Keratinocyte (primary cell): ENCODE measurements around the gene TELO2. TPM values are rescaled to one million over a fixed set of nuclear protein-coding genes. Genes with fewer than 3 reads are reported as not detected.

Experiments used
- DNase-seq: peaks from one replicate; pipeline ENCODE4 v3.0.0-alpha.2; 2011; ENCODE audit warnings: low read depth, missing footprints, low spot score
- FAIRE-seq: peaks from 2 replicates; lab custom pipeline; 2011; peaks lifted over from hg19 to GRCh38; lab: Jason Lieb, UNC
- H2AFZ ChIP-seq: 2 replicates; pipeline ENCODE4 v1.6.0; 2012; ENCODE audit warnings: low read length, control low read depth, inconsistent platforms; ENCODE audit not compliant: control insufficient read depth
- H3K27ac ChIP-seq: 2 replicates; pipeline ENCODE4 v1.5.1; 2011; ENCODE audit warnings: low read length; ENCODE audit not compliant: control insufficient read depth, insufficient read depth
- H3K27me3 ChIP-seq: 3 replicates; pipeline ENCODE4 v1.6.0; 2011; ENCODE audit warnings: low read length; ENCODE audit not compliant: control insufficient read depth, insufficient read depth; ENCODE audit errors: extremely low read depth
- H3K36me3 ChIP-seq, 2 experiments: 2 replicates in 1 of 2; 3 replicates in 1 of 2; pipeline ENCODE4 v1.5.1; 2011; ENCODE audit warnings: low read length in 2 of 2, mild to moderate bottlenecking in 1 of 2; ENCODE audit not compliant: control insufficient read depth in 2 of 2, insufficient read depth in 2 of 2; ENCODE audit errors: extremely low read depth in 1 of 2
- H3K4me1 ChIP-seq: 3 replicates; pipeline ENCODE4 v1.5.1; 2011; ENCODE audit warnings: low read length; ENCODE audit not compliant: control insufficient read depth, insufficient read depth; ENCODE audit errors: extremely low read depth
- H3K4me2 ChIP-seq: 3 replicates; pipeline ENCODE4 v1.6.0; 2011; ENCODE audit warnings: low read depth, low read length; ENCODE audit not compliant: control insufficient read depth, insufficient read depth; ENCODE audit errors: extremely low read depth
- H3K4me3 ChIP-seq, 3 experiments: fragments of 200-600 bp in 1 of 3; sonication (generic) in 1 of 3; 2 replicates in 2 of 3; 3 replicates in 1 of 3; pipeline ENCODE4 v1.5.1; 2011 to 2016; ENCODE audit warnings: low read length in 3 of 3, mild to moderate bottlenecking in 3 of 3, control low read depth in 2 of 3, inconsistent platforms in 1 of 3, low read depth in 1 of 3, mixed read lengths in 1 of 3, mixed run types in 1 of 3, moderate library complexity in 1 of 3; ENCODE audit not compliant: control insufficient read depth in 2 of 3, insufficient read depth in 2 of 3; ENCODE audit errors: extremely low read depth in 1 of 3
- H3K79me2 ChIP-seq: 2 replicates; pipeline ENCODE4 v1.6.0; 2012; ENCODE audit warnings: low read length; ENCODE audit not compliant: control insufficient read depth, insufficient read depth
- H3K9ac ChIP-seq: 3 replicates; pipeline ENCODE4 v1.6.0; 2011; ENCODE audit warnings: low read length; ENCODE audit not compliant: control insufficient read depth, insufficient read depth; ENCODE audit errors: extremely low read depth
- H3K9me1 ChIP-seq: 3 replicates; pipeline ENCODE4 v1.6.0; 2011; ENCODE audit warnings: low read length; ENCODE audit not compliant: control insufficient read depth, insufficient read depth; ENCODE audit errors: extremely low read depth
- H3K9me3 ChIP-seq: 2 replicates; pipeline ENCODE4 v1.5.1; 2012; ENCODE audit warnings: low read depth, low read length; ENCODE audit not compliant: control insufficient read depth
- H4K20me1 ChIP-seq: 3 replicates; pipeline ENCODE4 v1.6.0; 2011; ENCODE audit warnings: low read length; ENCODE audit not compliant: control insufficient read depth, insufficient read depth; ENCODE audit errors: extremely low read depth
- EZH2 ChIP-seq: IDR thresholded peaks from one replicate; pipeline ENCODE4 v1.6.1; 2012; ENCODE audit warnings: inconsistent platforms, mild to moderate bottlenecking, low read length, moderate library complexity
- dilution Hi-C: fragments of 300-500 bp; cut with MboI; formaldehyde crosslinking; loops from one replicate; pipeline ENCODE4 v1.7.0; 2020; ENCODE audit warnings: low sequenced_read_pairs; ENCODE audit not compliant: extremely low pct_ligation_motif_present
- polyA plus RNA-seq, 5 experiments: library from polyadenylated mRNA; depleted of rRNA in 3 of 5; stranded (reverse) in 3 of 5; stranded (forward) in 1 of 5; unstranded in 1 of 5; fragments of >200 nt; gene quantifications; 1 replicate in 1 of 5; 2 replicates in 3 of 5; 3 replicates in 1 of 5; pipeline versions ENCODE4 v1.2.1 to v1.2.3, GENCODE V29; 2011 to 2012; ENCODE audit warnings: missing spikeins in 2 of 5, low read depth in 1 of 5, low replicate concordance in 1 of 5
- TF ChIP-seq, protein P1 (sequence below), 3 experiments: IDR thresholded peaks in 1 of 3; conservative IDR thresholded peaks in 1 of 3; optimal IDR thresholded peaks in 1 of 3; 2 replicates in 2 of 3; 3 replicates in 1 of 3; pipeline versions ENCODE3 to v1.5.1; 2011; ENCODE audit warnings: low read length in 3 of 3, mild to moderate bottlenecking in 3 of 3, moderate library complexity in 2 of 3, control low read depth in 1 of 3, inconsistent platforms in 1 of 3; ENCODE audit not compliant: insufficient read depth in 2 of 3; ENCODE audit errors: extremely low read depth in 1 of 3

Gene TELO2
- polyA plus RNA-seq, 1 donor (not counting 4 experiments of a cell fraction or from before 2014, with no cell fraction given), result 7.9 TPM

- Histone ChIP-seq H3K9me3 (no peaks in the 10 kb centered on the region), H4K20me1 (no peaks in the 10 kb centered on the region), H3K27ac (no peak overlapping the region), H3K36me3 (no peaks in the 10 kb centered on the region), H3K9ac (no peak overlapping the region), H3K4me1 (peaks cover 28% of the 10 kb centered on the region), H3K79me2 (no peaks in the 10 kb centered on the region), H3K27me3 (peaks cover 6% of the 10 kb centered on the region), H2AFZ (no peak overlapping the region), H3K9me1 (no peaks in the 10 kb centered on the region), H3K4me3 (no peak overlapping the region), H3K4me2 (no peak overlapping the region)
- TF ChIP-seq EZH2, result no peak
- TF ChIP-seq, protein P1, sequence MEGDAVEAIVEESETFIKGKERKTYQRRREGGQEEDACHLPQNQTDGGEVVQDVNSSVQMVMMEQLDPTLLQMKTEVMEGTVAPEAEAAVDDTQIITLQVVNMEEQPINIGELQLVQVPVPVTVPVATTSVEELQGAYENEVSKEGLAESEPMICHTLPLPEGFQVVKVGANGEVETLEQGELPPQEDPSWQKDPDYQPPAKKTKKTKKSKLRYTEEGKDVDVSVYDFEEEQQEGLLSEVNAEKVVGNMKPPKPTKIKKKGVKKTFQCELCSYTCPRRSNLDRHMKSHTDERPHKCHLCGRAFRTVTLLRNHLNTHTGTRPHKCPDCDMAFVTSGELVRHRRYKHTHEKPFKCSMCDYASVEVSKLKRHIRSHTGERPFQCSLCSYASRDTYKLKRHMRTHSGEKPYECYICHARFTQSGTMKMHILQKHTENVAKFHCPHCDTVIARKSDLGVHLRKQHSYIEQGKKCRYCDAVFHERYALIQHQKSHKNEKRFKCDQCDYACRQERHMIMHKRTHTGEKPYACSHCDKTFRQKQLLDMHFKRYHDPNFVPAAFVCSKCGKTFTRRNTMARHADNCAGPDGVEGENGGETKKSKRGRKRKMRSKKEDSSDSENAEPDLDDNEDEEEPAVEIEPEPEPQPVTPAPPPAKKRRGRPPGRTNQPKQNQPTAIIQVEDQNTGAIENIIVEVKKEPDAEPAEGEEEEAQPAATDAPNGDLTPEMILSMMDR (optimal IDR thresholded peaks at IDR 0.05 in 1 of 3, IDR thresholded peaks at IDR 0.05 in 1 of 3, conservative IDR thresholded peaks at IDR 0.05 in 1 of 3; ENCODE audit: extremely low read depth in 1 of 3, insufficient read depth in 2 of 3, low read length in 3 of 3), result no peak
- no peak for FAIRE-seq
- no peak for DNase-seq
- dilution Hi-C loops, result no loop called here
Measured at GRCh38 chr16:1526608-1527555, 33.7 kb downstream of the TELO2 start.

GRCh38 chr16:1527836-1528811, 35.0 kb downstream of the TELO2 start:
- Histone ChIP-seq H3K9me3 (no peaks in the 10 kb centered on the region), H3K36me3 (no peaks in the 10 kb centered on the region), H3K4me1 (peaks cover 40% of the 10 kb centered on the region), H3K9me1 (no peaks in the 10 kb centered on the region), H3K27me3 (peaks cover 6% of the 10 kb centered on the region), H3K27ac (no peak overlapping the region), H3K79me2 (no peaks in the 10 kb centered on the region), H3K4me3 (no peak overlapping the region), H3K4me2 (no peak overlapping the region), H3K9ac (no peak overlapping the region), H2AFZ (no peak overlapping the region), H4K20me1 (no peaks in the 10 kb centered on the region)
- dilution Hi-C loops, result no loop called here
- no peak for DNase-seq
- TF ChIP-seq, protein P1 (optimal IDR thresholded peaks at IDR 0.05 in 1 of 3, IDR thresholded peaks at IDR 0.05 in 1 of 3, conservative IDR thresholded peaks at IDR 0.05 in 1 of 3; ENCODE audit: extremely low read depth in 1 of 3, insufficient read depth in 2 of 3, low read length in 3 of 3), result no peak
- no peak for TF ChIP-seq EZH2
- FAIRE-seq, result no peak
